ENCODE results near the gene RERE.

The RERE gene

DNA sequence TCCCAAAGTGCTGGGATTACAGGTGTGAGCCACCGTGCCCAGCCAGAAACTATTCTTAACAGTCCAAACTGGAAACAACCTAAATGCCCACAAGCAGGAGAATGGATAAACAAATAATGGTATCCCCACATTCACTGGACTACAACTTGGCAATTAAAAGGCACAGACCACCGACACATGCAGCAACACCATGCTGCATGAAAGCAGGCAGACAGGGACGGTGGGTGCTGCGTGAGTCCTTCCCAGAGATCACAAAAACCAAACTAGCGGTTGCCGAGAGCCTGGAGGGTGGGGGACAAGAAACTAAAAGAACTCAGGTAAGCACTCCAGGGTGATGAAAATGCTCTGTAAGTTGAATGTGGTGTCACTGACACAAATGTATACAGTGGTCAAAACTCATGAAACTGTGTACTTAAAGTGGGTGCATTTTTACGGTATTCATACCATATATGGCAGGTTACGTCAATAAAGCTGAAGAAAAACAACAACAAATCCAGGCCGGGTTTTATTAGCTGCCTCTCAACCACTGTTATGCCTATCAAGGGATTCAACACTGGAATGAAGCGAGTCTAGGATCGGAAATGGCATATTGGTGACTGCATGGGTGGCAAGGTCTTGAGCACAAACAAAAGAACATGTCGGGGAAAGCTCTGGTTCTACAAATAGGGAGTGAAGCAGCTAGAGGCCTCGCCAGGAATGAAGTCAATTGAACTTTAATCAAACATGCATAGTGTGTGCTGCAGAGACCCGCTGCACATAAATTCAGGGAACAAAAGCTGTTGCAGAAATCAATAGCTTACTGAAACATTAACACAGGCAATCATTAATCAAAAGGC is 447.2 kb downstream of the RERE start:
- peak; percentile 7 for DNase-seq

DNA sequence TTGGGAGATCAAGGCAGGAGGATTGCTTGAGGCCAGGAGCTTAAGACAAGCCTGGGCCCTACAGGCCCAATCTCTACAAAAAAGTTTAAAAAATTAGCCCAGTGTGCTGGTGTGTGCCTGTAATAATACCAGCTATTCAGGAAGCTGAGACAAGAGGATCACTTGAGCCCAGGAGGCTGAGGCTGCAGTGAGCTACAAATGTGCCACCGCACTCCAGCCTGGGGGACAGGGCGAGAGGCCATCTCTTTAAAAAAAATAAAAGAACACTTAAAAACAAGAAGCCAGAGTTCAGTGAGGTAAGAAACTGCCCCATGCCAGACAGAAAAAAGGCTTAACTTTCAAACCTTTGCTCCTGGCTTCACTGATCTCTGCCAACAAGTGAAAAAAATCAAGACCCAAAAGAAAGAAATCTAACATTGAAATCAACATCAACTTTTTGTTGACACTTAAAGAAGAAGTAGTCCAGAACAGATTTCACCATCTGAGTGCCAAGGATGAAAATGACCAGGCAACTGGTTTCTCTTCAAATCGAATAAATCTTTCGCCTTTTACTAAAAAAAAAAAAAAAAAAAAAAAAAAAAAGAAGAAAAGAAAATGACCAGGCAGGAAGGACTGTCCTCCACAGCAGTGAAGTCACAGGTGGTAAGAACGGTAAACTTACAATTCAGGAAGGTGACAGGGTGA is 448.3 kb downstream of the RERE start:
- DNase-seq: no peak

DNA sequence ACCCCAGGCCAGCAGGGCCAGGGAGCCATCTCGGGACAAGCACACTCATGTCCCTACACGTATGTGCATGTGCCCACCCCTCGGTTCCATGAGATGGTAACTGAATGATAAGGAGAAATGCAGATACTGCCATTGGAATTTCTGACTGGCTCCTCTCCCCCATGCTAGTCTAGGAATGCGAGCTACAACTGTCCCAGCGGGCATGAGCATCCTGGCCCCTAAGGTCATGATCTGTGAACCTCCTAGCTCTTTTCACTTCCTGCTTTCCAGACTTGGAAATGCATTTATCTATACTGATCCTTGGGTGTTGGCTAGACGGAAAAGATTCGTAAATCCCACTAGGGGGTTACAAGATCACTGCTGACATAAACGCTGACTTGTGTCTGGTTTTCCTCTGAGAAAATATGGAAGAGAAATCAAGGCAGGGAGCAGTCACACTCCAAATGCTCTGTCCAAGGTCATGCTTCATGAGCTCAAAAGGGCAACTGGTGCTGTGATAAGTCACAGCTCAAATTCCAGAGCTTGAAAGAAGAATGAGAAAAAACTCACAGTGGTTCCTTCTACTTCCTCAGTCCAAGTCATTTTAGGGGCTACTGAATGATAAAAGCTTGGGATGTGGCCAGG is 449.8 kb downstream of the RERE start:
- DNase-seq: no peak

DNA sequence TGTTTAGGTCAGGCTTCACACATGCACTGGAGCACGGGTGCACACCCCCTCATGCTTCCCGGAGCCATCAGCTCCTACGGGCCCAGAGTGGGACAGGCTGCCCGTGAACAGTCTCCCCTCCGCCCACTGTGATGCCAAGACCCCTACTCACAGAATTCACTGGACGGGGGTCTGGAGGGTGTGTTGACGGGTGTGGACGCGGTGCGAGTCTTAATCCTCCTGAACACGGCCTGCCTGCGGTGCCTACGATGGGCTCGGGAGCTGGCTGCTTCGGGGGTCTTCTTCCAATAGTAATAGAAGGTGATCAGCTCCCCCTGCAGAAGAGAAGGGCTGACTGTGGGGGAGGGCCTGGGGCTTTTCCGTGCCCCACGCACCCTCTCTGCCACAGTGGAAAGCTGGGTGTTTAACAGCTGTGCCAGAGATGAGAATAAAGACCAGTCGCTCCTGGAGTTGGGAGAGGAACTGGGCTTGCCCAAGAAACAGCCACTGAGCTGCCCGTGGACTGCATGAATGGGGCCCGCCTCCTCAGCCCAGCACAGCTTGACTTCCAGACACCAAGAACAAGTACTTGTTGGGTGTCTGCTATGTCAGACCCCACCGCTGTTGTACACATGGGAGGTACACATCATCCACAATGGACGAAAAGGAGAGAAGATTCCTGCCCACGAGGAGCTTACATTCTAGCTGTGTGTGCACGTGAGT is 451.6 kb downstream of the RERE start:
- no peak for DNase-seq

DNA sequence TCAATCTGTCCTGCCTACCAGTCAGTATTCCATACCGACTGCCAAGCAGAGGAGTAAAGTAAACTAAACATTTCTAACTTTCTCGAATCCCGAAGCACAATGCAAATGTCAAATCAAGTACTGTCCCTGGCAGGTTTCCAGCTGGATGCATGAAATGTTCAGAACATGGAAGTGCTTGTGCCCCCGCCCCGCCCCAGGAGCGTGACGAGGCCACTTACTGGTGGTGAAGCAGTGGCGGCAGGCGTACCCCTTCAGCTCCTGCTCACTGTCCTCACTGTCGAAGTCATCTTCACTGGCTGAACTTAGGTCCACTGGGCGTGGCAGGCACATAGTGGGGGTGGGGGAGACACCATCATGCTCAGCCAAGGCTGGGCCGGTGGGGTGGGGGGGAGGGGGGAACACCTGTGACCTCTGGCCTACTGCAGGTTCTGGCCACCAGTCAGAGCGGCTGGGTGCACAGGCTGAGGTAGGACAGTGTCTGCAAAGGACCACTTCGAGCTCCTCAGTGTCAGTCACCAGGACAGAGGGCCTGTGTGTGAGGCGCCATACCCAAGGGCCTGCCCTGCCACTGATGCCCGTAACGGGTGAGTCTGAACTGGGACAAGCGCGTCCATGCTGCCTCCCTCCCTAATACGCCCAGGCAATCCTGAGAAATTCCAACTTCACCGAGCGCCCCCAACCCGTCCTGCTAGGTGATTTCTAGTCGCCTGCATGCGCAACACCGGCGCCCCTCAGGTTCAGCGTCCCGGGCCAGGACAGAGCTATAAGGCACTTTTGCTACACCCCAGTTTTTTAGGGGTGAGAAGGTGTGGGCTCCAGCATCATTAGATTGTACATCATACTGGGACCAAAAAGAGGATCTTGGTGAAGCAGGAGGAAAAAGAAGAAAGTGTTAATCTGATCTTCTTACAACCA is 452.7 kb downstream of the RERE start:
- no peak for DNase-seq

DNA sequence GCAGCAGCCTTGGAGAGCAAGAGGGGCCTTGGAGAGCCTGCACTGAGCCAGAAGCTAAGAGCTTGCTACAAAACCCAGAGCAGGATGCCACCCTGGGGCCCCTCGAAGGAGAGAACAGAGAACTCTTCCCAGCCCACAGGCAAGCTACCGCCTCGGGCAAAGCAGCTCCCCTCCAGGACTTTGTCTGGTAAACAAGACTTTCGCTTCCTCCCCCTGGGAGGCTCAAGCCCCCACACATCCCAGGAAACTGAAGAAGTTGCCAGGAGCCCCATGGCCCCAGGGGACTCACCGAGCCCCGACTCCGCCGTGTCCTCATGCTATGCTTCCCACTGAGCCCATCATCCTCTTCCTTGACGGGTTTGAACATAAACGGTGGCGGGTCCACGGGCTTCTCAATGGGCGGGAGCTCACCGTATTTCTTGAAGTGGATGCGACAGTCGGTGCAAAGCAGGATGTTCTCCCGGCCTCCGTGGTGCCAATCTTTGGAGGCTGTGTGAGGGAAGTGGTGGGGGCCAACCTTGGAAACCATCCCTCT is 453.6 kb downstream of the RERE start:
- DNase-seq: no peak

DNA sequence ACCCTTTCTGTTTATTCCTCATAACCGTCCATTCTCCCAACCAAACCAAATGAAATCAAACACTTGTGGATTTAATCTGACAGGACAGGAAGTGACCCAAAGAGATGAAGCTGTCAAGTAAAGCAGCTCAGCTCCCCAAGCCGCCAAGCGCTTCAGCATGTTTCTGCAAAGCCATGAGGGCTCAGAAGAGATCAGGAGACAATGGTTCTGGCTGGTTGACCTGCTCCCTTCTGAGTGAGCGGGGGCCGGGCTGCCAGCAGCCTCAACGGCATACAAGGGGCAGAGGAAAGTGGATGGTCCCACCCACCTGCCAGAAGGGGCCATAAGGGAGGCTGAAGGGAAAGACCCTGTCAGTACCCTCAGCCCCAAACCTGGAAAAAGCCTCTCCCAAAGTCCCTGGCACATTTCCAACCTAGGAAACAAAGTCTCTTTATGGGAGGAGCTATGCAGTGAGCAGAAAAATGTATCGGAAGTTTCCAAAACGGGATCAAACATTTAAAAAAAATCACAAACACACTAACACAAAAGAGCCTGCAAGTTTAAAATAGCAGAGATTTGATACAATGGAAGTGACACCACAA is 454.2 kb downstream of the RERE start:
- no peak for DNase-seq

DNA sequence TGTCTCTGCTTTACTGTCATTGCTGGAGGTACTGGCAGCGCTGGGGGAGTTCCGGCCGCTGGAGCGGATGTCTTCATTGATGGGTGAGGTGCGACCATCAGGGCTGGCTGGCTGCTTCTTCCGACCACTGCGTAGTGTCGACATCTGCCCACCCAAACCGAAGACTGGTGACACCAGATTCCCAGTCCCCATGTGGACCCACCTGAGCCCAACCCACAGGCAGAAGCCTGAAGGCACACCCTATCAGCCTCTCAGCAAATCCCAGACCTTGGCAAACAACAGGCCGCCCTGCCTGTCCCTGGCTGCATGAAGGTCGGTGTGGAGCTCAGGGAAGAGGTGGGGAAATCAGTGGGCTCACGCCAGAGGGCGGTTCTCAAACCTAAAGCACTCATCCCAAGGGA is 454.7 kb downstream of the RERE start:
- DNase-seq: no peak

DNA sequence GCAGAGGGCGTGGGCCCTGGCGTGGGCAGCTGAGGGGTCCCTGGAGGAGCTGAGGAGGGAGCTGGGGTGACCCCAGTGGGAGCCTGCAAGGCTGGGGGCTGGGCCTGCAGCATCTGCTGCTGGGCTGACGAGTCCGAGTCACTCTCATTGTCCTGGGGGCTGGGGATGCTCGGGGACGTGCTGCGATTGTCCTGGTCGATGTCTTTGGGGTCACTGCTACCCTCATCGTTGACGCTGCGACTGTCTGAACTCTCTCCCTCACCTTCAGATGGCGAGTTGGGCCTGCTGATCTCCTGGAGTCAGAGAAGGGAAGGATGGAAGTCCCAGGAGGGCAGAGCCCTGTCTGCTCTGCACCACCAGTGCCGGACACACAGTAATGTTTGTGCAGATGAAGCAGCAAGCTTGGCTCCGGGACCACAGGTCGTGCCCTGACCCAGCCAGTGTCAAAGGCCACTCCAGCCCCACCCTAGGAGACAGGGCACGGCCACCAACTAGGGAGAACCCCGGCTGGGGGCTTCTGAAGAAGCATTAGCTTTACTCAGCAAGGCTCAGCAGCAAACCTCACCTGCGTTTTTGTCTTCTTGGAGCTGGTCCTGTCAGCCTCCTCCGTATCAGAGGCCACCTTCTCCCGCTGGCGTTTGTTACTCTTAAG is 456.1 kb downstream of the RERE start:
- DNase-seq: no peak

DNA sequence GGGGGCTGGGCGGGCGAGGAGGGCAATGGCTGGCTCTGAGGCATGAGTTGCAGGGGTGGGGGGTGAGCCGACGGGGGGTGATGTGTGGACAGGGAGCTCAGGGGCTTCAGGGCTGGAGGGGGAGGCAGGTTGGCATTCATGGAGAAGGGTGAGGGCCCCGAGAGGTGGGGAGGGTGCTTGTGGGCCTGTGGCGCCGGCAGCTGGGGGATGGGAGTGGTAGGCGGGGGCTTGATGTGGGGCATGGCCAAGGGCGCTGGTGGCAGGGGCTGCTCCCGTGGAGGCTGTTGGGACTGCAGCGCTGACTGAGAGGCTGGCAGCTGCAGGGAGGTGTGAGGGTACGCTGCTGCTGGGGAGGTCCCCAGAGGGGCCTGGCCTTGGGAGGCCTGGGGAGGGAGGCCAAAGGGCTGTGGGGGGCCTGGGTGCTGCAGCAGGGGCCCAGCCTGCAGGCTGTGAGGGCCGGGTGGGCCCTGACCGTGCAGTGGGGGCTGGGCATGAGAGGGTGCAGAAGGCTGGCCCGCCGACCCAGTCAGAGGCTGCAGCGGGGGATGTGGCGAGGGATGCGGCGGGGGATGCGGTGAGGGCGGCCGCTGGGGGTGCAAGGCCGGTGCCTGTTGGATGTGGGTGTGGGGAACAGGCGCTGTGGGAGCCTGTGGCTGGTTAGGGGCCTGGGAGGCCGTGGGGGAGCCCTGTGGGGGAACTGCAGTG is 456.8 kb downstream of the RERE start:
- DNase-seq: no peak

DNA sequence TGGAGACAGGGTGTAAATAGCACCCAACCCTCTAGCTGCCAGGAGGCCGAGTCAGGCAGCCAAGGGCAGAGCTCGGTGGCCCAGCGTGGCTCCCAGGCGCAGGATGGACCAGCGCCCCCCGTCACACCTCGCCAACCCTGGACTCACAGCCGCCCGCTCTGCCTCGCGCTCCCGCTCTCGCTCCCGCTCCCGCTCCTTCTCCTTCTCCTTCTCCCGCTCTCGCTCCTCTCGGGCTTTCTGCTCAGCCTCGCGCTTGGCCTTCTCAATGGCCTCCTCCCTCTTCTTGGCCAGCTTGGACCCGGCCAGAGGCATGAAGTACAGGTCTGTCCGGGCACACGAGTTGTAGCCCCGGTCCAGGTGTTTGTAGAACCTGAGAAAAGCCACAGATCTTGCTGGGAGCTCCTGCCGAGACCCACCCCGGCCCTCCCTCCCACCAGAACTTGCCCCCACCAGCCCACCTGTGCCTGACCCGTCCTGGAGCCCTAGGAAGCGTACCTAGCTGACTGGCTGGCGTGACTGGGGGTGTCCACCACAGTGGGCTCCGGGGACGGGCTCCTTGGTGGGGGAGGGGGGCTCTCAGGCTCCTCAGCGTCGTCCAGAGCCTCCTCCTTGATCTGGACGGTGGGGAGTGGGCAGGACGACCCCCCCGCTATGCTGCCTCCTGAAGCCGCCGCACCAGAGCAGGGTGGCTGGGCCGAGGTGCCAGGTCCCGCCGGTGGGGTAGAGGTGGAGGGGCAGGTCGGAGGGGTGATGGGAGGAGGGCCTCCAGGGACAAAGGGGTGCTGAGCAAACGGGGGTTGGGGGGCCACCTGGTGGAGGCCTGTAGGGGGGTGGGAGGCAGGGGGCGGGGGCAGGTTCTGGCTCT is 457.6 kb downstream of the RERE start:
- no peak for DNase-seq

DNA sequence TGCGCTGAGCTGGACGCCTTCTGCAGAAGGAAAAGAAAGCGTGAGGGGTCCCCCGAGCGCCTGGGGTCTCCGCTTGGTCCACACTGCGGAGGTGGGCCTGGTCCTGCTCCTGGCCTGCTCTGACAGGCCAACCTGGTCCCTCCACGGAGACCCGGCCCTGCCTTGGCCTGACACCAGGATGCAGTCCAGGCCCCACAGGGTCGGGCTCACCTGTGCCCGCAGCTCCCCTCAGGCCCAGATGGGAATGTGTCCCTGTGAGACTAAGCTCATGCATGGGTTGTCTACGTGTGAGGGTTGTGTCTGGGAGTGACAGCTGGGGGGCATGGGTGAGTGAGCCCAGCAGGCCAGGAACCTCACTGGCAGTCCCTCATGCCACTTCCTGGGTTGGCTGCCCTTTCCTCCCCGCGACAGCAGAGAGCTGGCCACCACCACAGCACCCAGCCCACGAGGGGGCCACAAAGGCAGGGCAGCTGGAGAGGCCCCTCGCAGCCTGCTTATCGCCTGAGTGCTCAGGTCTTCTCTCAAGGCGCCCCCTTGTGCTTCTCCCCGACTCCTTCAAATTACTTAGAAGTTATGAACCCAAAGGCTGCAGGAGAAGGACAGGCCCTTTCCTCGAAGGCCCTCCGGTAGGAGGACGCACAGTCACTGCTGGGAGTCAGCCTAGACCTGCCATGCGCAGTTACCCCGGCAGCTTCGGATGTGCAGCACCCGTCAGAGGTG is 458.4 kb downstream of the RERE start:
- DNase-seq: no peak

DNA sequence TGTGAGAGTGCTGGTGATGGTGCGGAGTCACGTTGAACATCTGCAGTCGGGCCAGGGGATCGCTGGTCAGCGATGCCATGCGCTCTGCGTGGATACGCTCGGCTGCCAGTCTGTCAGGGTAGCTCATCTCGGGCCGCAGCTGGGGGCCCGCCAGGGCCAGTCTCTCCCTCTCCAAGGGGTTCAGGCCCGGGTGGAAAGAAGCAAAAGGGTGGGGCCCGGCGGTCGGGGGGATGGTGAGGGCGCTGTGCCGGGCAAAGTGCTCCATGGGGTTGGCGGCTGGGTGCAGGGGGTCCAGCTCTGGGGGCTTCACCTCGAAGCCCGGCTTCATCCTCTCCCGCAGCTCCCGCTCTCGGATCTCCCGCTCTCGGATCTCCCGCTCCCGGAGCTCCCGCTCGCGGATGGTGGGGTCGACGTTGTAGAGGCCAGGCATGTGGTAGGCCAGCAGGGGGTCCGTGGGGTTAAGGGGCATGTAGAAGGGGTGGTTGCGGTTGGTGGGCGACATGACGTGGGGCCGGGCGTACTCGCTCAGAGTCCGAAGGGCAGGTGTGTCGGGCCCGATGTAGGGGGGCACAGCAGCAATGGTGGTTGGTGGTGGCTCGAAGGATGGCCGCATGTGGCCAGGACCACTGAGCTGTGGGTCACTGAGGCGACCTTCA is 459.1 kb downstream of the RERE start:
- DNase-seq: no peak

DNA sequence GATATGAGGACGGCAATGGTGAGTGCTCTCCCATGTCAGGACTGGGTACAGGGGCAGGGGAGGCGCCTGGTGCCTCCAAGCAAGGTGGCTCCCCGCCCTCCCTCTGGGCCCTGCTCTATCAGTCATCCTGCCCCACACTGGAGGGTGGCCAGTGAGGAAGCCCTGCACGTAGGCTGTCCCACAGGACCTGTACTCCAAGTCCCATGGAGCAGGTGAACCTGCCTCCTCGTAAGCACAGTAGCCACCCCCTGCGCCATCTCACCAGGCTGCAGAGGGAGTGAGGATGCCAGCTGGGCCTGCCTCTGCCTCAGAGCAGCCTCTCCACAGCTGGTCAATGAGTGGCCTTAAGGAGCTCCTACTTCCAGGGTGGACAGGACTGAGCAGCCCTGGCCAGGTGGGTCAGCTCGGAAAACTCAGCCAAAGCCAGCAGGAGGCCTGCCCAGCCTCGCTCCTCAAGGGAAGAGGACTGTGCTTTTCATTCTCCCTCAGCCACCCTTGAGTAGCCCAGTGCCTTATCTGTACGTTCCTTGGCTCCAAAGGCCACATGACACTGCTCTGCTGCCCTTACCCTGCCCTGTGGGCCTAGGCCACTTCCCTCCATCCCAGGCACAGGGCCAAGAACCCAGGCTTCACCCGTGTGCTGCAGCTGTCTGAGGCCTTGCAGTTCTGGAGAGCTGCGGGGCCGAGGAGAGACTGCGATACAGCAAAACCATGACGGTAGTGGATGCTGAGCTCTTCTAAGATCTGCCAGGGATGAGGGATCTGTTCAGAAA is 459.9 kb downstream of the RERE start:
- no peak for DNase-seq

DNA sequence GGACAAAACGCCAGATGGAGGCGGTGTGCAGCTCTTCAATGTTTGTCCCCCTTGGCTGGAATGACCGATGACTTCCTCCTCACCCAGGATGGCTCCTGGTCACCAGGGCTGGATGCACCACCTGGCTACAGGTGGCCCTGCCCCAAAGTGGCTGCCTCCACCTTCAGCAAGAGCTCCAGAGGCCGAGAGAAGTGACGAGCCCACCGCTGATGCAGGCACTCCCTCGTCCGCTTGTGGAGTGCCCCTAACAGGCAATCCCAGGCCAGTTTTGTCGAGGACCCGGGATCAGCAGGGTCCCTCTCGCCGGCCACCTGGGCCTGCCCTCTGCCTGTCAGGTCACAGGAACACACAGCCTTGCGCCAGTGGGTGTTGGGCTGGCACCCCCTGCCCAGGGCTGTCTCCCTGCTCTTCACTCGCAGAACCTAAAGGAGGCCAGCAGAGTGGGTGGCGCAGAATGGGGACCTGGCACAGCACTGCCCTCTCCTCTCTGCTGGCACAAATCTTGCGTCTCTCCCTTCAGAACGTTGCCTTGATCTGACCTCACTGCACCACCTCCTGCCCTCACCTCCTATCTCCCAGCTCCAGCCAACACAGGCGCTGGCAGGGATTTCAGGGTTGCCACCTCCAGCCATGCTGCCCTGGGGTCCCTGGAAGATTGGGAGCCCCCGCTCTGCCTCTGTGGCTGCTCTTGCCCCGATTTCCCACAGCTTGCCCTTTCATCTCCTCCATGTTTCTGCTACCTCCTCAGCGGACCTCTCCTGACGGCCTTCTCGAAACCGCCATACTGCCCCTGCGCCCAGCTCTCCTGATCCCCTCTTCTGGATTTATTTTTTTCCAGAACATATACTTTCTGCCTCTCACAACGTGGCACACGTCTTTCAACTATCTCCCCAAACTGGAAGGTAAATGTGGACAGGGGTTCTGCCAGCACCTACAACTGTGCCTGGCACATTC is 460.9 kb downstream of the RERE start:
- DNase-seq: no peak

Data from NCI-H1694 treated with DMSO at 0.1 percent for 48 hours (cell line).